Measurements from ENCODE around the gene GMPPA. TPM values are rescaled to one million over a fixed set of nuclear protein-coding genes. Genes with fewer than 3 reads are reported as not detected.
A peak's percentile ranks its signal among the peaks of the same experiment; 100 is the strongest.

The GMPPA gene
- total RNA-seq, 1 donor: 46.0 TPM

- Histone ChIP-seq H3K4me1 (ENCODE audit: insufficient read depth, low read length) (peaks cover 14% of the 10 kb centered on the region), H2AFZ (ENCODE audit: low read length) (no peak overlapping the region), H3K79me2 (ENCODE audit: insufficient read depth, low read length) (peaks cover 23% of the 10 kb centered on the region), H3K4me2 (ENCODE audit: insufficient read depth, low read length) (no peak overlapping the region), H3K9me3 (ENCODE audit: low read depth, low read length) (no peaks in the 10 kb centered on the region), H3K27ac (ENCODE audit: low read depth, low read length) (no peak overlapping the region), H3K36me3 (ENCODE audit: insufficient read depth, low read length) (peaks cover 25% of the 10 kb centered on the region), H3K27me3 (ENCODE audit: insufficient read depth, low read length) (no peaks in the 10 kb centered on the region), H3K4me3 (ENCODE audit: insufficient read depth, low read length) (no peak overlapping the region), H4K20me1 (ENCODE audit: insufficient read depth, low read length) (peaks cover 41% of the 10 kb centered on the region)
- no peak for TF ChIP-seq CTCF (IDR thresholded peaks at IDR 0.05; ENCODE audit: extremely low read depth, low read depth, low read length)
- no peak for DNase-seq (ENCODE audit: insufficient read length, low spot score, missing footprints)
Observed at GRCh38 chr2:219540784-219541504, 42.3 kb downstream of the GMPPA start.

DNA sequence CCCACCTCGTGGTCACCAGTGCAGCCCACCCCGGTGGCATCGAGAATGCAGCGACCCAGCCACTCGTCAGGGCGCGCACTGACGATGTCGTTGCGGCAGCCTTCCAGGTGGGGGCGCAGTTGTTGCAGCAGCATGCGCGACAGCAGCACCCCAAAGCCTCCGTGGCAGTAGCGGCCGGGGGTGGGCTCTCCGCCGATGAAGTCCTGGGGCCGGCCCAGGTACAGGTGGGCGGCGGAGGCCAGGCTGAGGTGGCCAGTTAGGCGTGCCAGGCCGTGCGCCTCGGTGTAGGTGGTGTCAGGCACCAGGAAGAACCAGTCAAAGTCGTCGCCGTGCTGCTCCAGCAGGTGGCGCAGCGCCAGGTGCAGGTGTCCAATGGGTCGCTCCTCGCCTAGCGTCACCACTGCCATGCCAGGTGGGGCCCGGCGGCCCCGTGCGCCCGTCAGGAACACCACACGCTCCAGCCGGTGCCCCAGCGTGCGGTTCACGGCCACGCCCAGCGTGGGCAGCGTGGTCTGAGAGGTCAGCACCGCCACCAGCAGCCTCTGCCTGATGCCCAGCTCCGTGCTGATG lies 43.0 kb downstream of the GMPPA start:
- no peak overlapping the region for H3K27ac ChIP-seq (ENCODE audit: low read depth, low read length)
- DNase-seq (ENCODE audit: insufficient read length, low spot score, missing footprints): peak; percentile 96
- peak overlapping the region; percentile 98 for H3K4me2 ChIP-seq (ENCODE audit: insufficient read depth, low read length)
- no peaks in the 10 kb centered on the region for H3K9me3 ChIP-seq (ENCODE audit: low read depth, low read length)
- no peaks in the 10 kb centered on the region for H3K27me3 ChIP-seq (ENCODE audit: insufficient read depth, low read length)
- H3K4me3 ChIP-seq (ENCODE audit: insufficient read depth, low read length): peak overlapping the region; percentile 87
- H3K36me3 ChIP-seq (ENCODE audit: insufficient read depth, low read length): peaks cover 25% of the 10 kb centered on the region
- peaks cover 23% of the 10 kb centered on the region for H3K79me2 ChIP-seq (ENCODE audit: insufficient read depth, low read length)
- no peak overlapping the region for H2AFZ ChIP-seq (ENCODE audit: low read length)
- peaks cover 14% of the 10 kb centered on the region for H3K4me1 ChIP-seq (ENCODE audit: insufficient read depth, low read length)
- TF ChIP-seq CTCF (IDR thresholded peaks at IDR 0.05; ENCODE audit: extremely low read depth, low read depth, low read length): peak; percentile 73
- H4K20me1 ChIP-seq (ENCODE audit: insufficient read depth, low read length): peaks cover 41% of the 10 kb centered on the region

- Histone ChIP-seq H3K4me1 (ENCODE audit: insufficient read depth, low read length) (peaks cover 14% of the 10 kb centered on the region), H3K9me3 (ENCODE audit: low read depth, low read length) (no peaks in the 10 kb centered on the region), H3K27me3 (ENCODE audit: insufficient read depth, low read length) (no peaks in the 10 kb centered on the region), H3K79me2 (ENCODE audit: insufficient read depth, low read length) (peaks cover 23% of the 10 kb centered on the region), H3K4me3 (ENCODE audit: insufficient read depth, low read length) (peak overlapping the region; percentile 87), H3K4me2 (ENCODE audit: insufficient read depth, low read length) (peak overlapping the region; percentile 98), H2AFZ (ENCODE audit: low read length) (peak overlapping the region; percentile 70), H4K20me1 (ENCODE audit: insufficient read depth, low read length) (peaks cover 41% of the 10 kb centered on the region), H3K36me3 (ENCODE audit: insufficient read depth, low read length) (peaks cover 25% of the 10 kb centered on the region), H3K27ac (ENCODE audit: low read depth, low read length) (peak overlapping the region; percentile 62)
- no peak for TF ChIP-seq CTCF (IDR thresholded peaks at IDR 0.05; ENCODE audit: extremely low read depth, low read depth, low read length)
- DNase-seq (ENCODE audit: insufficient read length, low spot score, missing footprints): peak; percentile 96
Observed at GRCh38 chr2:219542931-219543595, 44.4 kb downstream of the GMPPA start.
